ENCODE data around the gene COMMD1.

DNA sequence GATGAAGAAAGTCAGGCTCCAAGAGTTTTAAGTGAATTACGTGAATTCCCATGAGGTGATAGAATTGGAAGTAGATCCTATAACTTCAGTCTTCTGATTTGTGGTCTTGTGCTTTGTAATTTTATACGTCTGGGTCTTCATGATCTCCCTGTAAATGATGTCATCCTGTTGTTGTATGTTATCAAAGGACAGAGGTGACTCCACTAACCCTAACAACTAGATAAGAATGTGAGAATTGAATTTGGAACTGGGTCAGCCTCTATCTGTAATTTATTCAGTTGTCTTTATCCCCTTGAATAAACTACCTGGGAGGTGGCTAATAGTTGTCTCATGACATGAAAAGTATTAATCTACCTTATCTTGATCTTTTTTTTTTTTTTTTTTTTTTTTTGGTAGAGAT lies 204.1 kb downstream of the COMMD1 start:
- TF ChIP-seq, protein P1, sequence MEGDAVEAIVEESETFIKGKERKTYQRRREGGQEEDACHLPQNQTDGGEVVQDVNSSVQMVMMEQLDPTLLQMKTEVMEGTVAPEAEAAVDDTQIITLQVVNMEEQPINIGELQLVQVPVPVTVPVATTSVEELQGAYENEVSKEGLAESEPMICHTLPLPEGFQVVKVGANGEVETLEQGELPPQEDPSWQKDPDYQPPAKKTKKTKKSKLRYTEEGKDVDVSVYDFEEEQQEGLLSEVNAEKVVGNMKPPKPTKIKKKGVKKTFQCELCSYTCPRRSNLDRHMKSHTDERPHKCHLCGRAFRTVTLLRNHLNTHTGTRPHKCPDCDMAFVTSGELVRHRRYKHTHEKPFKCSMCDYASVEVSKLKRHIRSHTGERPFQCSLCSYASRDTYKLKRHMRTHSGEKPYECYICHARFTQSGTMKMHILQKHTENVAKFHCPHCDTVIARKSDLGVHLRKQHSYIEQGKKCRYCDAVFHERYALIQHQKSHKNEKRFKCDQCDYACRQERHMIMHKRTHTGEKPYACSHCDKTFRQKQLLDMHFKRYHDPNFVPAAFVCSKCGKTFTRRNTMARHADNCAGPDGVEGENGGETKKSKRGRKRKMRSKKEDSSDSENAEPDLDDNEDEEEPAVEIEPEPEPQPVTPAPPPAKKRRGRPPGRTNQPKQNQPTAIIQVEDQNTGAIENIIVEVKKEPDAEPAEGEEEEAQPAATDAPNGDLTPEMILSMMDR (IDR thresholded peaks at IDR 0.05; ENCODE audit: poor library complexity, severe bottlenecking) = no peak
- no peak for TF ChIP-seq POLR2AphosphoS5 (IDR thresholded peaks at IDR 0.05)
- no peak for TF ChIP-seq TAF1 (IDR thresholded peaks at IDR 0.05; ENCODE audit: low read depth)
- TF ChIP-seq EZH2 (IDR thresholded peaks at IDR 0.05; ENCODE audit: borderline replicate concordance, insufficient read depth, low read length, poor library complexity, severe bottlenecking) = no peak
- TF ChIP-seq MXI1 (conservative IDR thresholded peaks at IDR 0.05; ENCODE audit: poor library complexity, severe bottlenecking) = no peak
- TF ChIP-seq, protein P2, sequence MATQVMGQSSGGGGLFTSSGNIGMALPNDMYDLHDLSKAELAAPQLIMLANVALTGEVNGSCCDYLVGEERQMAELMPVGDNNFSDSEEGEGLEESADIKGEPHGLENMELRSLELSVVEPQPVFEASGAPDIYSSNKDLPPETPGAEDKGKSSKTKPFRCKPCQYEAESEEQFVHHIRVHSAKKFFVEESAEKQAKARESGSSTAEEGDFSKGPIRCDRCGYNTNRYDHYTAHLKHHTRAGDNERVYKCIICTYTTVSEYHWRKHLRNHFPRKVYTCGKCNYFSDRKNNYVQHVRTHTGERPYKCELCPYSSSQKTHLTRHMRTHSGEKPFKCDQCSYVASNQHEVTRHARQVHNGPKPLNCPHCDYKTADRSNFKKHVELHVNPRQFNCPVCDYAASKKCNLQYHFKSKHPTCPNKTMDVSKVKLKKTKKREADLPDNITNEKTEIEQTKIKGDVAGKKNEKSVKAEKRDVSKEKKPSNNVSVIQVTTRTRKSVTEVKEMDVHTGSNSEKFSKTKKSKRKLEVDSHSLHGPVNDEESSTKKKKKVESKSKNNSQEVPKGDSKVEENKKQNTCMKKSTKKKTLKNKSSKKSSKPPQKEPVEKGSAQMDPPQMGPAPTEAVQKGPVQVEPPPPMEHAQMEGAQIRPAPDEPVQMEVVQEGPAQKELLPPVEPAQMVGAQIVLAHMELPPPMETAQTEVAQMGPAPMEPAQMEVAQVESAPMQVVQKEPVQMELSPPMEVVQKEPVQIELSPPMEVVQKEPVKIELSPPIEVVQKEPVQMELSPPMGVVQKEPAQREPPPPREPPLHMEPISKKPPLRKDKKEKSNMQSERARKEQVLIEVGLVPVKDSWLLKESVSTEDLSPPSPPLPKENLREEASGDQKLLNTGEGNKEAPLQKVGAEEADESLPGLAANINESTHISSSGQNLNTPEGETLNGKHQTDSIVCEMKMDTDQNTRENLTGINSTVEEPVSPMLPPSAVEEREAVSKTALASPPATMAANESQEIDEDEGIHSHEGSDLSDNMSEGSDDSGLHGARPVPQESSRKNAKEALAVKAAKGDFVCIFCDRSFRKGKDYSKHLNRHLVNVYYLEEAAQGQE (IDR thresholded peaks at IDR 0.05; ENCODE audit: borderline replicate concordance) = no peak
- no peak for TF ChIP-seq SMC3 (conservative IDR thresholded peaks at IDR 0.05; ENCODE audit: poor library complexity)
